ENCODE results near the gene MOV10. TPM values are rescaled to one million over a fixed set of nuclear protein-coding genes. Genes with fewer than 3 reads are reported as not detected.

Gene MOV10
- polyA plus RNA-seq, 1 donor from 2014 or later: 1.4 TPM

DNA sequence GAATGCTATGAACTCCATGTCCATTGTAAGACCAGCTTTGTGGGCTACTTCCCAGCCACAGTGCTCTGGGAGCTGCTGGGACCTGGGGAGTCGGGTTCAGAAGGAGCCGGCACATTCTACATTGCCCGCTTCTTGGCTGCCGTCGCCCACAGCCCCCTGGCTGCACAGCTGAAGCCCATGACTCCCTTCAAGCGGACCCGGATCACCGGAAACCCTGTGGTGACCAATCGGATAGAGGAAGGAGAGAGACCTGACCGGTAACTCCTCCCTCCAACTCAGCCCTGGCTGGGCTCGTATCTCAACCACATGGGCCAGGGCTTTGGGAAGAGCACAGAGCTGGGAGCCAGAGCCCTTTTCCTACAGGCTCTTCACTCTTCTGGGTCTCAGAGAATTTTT is 15.4 kb downstream of the MOV10 start:
- H3K79me2 ChIP-seq (replicated peaks; ENCODE audit: insufficient read depth, low read length): no peaks in the 10 kb centered on the region
- H3K9me3 ChIP-seq (ENCODE audit: low read length): no peaks in the 10 kb centered on the region
- H3K36me3 ChIP-seq (ENCODE audit: insufficient read depth, low read length): no peaks in the 10 kb centered on the region
- no peak overlapping the region for H3K4me2 ChIP-seq (ENCODE audit: low read length)
- no peak for TF ChIP-seq MXI1 (conservative IDR thresholded peaks at IDR 0.05; ENCODE audit: poor library complexity, severe bottlenecking)
- no peak for TF ChIP-seq CTCF (IDR thresholded peaks at IDR 0.05; ENCODE audit: poor library complexity, severe bottlenecking)
- TF ChIP-seq POLR2AphosphoS5 (IDR thresholded peaks at IDR 0.05): no peak
- no peak for TF ChIP-seq EP300 (conservative IDR thresholded peaks at IDR 0.05; ENCODE audit: poor library complexity, severe bottlenecking)
- TF ChIP-seq SMC3 (conservative IDR thresholded peaks at IDR 0.05; ENCODE audit: poor library complexity): no peak
- H3K9me2 ChIP-seq (ENCODE audit: insufficient read depth, low read length): no peaks in the 10 kb centered on the region
- no peak overlapping the region for H3K9ac ChIP-seq (ENCODE audit: low read length)
- H3F3A ChIP-seq (ENCODE audit: insufficient read depth, low read length, poor library complexity, severe bottlenecking): no peaks in the 10 kb centered on the region
- no peak overlapping the region for H3K27ac ChIP-seq (ENCODE audit: low read length)
- no peaks in the 10 kb centered on the region for H3K27me3 ChIP-seq (ENCODE audit: insufficient read depth, low read depth, low read length)
- H2AFZ ChIP-seq (ENCODE audit: low read depth, low read length): no peak overlapping the region
- H4K20me1 ChIP-seq (ENCODE audit: insufficient read depth): no peaks in the 10 kb centered on the region
- no peak overlapping the region for H3K4me3 ChIP-seq (ENCODE audit: low read length)

DNA sequence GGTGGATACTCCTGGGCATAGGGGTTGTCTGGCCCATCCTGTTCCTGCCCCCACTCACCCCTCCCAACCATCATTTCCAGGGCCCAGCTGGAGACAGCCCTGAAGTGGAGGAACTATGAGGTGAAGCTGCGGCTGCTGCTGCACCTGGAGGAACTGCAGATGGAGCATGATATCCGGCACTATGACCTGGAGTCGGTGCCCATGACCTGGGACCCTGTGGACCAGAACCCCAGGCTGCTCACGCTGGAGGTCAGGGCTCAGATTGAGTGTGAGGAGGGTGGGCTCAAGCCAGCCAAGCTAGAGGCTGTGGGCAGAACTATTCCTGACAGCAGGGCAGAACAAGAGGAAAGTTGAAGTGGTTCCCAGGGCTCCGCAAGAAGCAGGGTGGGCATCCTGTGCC is 18.2 kb downstream of the MOV10 start:
- TF ChIP-seq EZH2 (IDR thresholded peaks at IDR 0.05; ENCODE audit: borderline replicate concordance, insufficient read depth, low read length, poor library complexity, severe bottlenecking) (no peak), SMC3 (conservative IDR thresholded peaks at IDR 0.05; ENCODE audit: poor library complexity) (no peak), CTCF (IDR thresholded peaks at IDR 0.05; ENCODE audit: poor library complexity, severe bottlenecking) (no peak), EP300 (conservative IDR thresholded peaks at IDR 0.05; ENCODE audit: poor library complexity, severe bottlenecking) (no peak), MXI1 (conservative IDR thresholded peaks at IDR 0.05; ENCODE audit: poor library complexity, severe bottlenecking) (no peak), POLR2AphosphoS5 (IDR thresholded peaks at IDR 0.05) (no peak), RAD21 (conservative IDR thresholded peaks at IDR 0.05) (no peak), TAF1 (IDR thresholded peaks at IDR 0.05; ENCODE audit: low read depth) (no peak)
- TF ChIP-seq, protein P1, sequence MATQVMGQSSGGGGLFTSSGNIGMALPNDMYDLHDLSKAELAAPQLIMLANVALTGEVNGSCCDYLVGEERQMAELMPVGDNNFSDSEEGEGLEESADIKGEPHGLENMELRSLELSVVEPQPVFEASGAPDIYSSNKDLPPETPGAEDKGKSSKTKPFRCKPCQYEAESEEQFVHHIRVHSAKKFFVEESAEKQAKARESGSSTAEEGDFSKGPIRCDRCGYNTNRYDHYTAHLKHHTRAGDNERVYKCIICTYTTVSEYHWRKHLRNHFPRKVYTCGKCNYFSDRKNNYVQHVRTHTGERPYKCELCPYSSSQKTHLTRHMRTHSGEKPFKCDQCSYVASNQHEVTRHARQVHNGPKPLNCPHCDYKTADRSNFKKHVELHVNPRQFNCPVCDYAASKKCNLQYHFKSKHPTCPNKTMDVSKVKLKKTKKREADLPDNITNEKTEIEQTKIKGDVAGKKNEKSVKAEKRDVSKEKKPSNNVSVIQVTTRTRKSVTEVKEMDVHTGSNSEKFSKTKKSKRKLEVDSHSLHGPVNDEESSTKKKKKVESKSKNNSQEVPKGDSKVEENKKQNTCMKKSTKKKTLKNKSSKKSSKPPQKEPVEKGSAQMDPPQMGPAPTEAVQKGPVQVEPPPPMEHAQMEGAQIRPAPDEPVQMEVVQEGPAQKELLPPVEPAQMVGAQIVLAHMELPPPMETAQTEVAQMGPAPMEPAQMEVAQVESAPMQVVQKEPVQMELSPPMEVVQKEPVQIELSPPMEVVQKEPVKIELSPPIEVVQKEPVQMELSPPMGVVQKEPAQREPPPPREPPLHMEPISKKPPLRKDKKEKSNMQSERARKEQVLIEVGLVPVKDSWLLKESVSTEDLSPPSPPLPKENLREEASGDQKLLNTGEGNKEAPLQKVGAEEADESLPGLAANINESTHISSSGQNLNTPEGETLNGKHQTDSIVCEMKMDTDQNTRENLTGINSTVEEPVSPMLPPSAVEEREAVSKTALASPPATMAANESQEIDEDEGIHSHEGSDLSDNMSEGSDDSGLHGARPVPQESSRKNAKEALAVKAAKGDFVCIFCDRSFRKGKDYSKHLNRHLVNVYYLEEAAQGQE (IDR thresholded peaks at IDR 0.05; ENCODE audit: borderline replicate concordance): no peak
- H4K20me1 ChIP-seq (ENCODE audit: insufficient read depth): no peaks in the 10 kb centered on the region
- no peak overlapping the region for H3K4me3 ChIP-seq (ENCODE audit: low read length)
- no peak overlapping the region for H2AFZ ChIP-seq (ENCODE audit: low read depth, low read length)
- H3K9ac ChIP-seq (ENCODE audit: low read length): no peak overlapping the region
- no peaks in the 10 kb centered on the region for H3K9me2 ChIP-seq (ENCODE audit: insufficient read depth, low read length)
- H3K27me3 ChIP-seq (ENCODE audit: insufficient read depth, low read depth, low read length): no peaks in the 10 kb centered on the region
- no peak overlapping the region for H3K27ac ChIP-seq (ENCODE audit: low read length)
- no peaks in the 10 kb centered on the region for H3K9me3 ChIP-seq (ENCODE audit: low read length)
- no peaks in the 10 kb centered on the region for H3F3A ChIP-seq (ENCODE audit: insufficient read depth, low read length, poor library complexity, severe bottlenecking)
- H3K79me2 ChIP-seq (replicated peaks; ENCODE audit: insufficient read depth, low read length): no peaks in the 10 kb centered on the region
- H3K36me3 ChIP-seq (ENCODE audit: insufficient read depth, low read length): no peaks in the 10 kb centered on the region
- no peak overlapping the region for H3K4me2 ChIP-seq (ENCODE audit: low read length)
